SK-N-SH (cell line): ENCODE results near the gene STON1. TPM values are rescaled to one million over a fixed set of nuclear protein-coding genes. Genes with fewer than 3 reads are reported as not detected.

Experiments used
- CTCF ChIA-PET: fragments of 300-600, 350-600 bp; formaldehyde crosslinking; extraction: SDS; loops from one replicate; lab custom pipeline; 2021; lab: Yijun Ruan, JAX
- POLR2A ChIA-PET: fragments of 350-600 bp; sonication (Branson Sonifier 250); formaldehyde crosslinking; extraction: SDS; loops from one replicate; lab custom pipeline; 2020; ENCODE audit warnings: antibody characterized with exemption, inconsistent platforms; lab: Yijun Ruan, JAX
- DNase-seq: peaks from one replicate; pipeline ENCODE4 v3.0.0; 2012
- H2AFZ ChIP-seq: fragments of 200-600 bp; sonication (generic); 2 replicates; pipeline ENCODE4 v1.8.1; 2016; ENCODE audit warnings: antibody characterized with exemption, mild to moderate bottlenecking, low read depth
- H3F3A ChIP-seq: fragments of 200-600 bp; sonication (generic); replicated peaks from 2 replicates; pipeline ENCODE3; 2016; ENCODE audit warnings: antibody characterized with exemption, mild to moderate bottlenecking; ENCODE audit not compliant: insufficient read depth
- H3K27ac ChIP-seq, 2 experiments: fragments of 200-500 bp in 1 of 2; fragments of 200-600 bp in 1 of 2; sonication (Bioruptor generic) in 1 of 2; sonication (generic), shearing (Covaris generic) in 1 of 2; 2 replicates each; pipeline versions ENCODE4 v1.5.1 to v1.6.1; 2014 to 2016; ENCODE audit warnings: low read depth in 2 of 2, inconsistent platforms in 1 of 2, low read length in 1 of 2, mild to moderate bottlenecking in 1 of 2, mixed read lengths in 1 of 2
- H3K27me3 ChIP-seq: fragments of 200-600 bp; sonication (generic), shearing (Covaris generic); 2 replicates; pipeline ENCODE4 v1.6.1; 2016; ENCODE audit warnings: mixed run types; ENCODE audit not compliant: insufficient read depth
- H3K36me3 ChIP-seq, 2 experiments: fragments of 200-500 bp in 1 of 2; fragments of 200-600 bp in 1 of 2; sonication (Bioruptor generic) in 1 of 2; sonication (generic) in 1 of 2; replicated peaks in 1 of 2; 2 replicates each; pipeline versions ENCODE3 to v1.5.1; 2014 to 2016; ENCODE audit warnings: low read length in 1 of 2, mild to moderate bottlenecking in 1 of 2; ENCODE audit not compliant: insufficient read depth in 2 of 2, control insufficient read depth in 1 of 2
- H3K4me1 ChIP-seq, 2 experiments: fragments of 200-500 bp in 1 of 2; fragments of 200-600 bp in 1 of 2; sonication (Bioruptor generic) in 1 of 2; sonication (generic), shearing (Covaris generic) in 1 of 2; 2 replicates each; pipeline versions ENCODE4 v1.5.1 to v1.6.1; 2014 to 2016; ENCODE audit warnings: low read depth in 1 of 2, low read length in 1 of 2, mixed run types in 1 of 2; ENCODE audit not compliant: insufficient read depth in 2 of 2, control insufficient read depth in 1 of 2
- H3K4me2 ChIP-seq: fragments of 200-600 bp; sonication (generic), shearing (Covaris generic); 2 replicates; pipeline ENCODE4 v1.6.1; 2017; ENCODE audit warnings: mixed run types
- H3K4me3 ChIP-seq, 2 experiments: fragments of 200-500 bp in 1 of 2; fragments of 200-600 bp in 1 of 2; sonication (Bioruptor generic) in 1 of 2; sonication (generic), shearing (Covaris generic) in 1 of 2; 2 replicates each; pipeline versions ENCODE4 v1.5.1 to v1.8.1; 2014 to 2016; ENCODE audit warnings: low read depth in 2 of 2, inconsistent platforms in 1 of 2, low read length in 1 of 2, mild to moderate bottlenecking in 1 of 2, mixed read lengths in 1 of 2, moderate library complexity in 1 of 2
- H3K79me2 ChIP-seq: fragments of 200-600 bp; sonication (generic); 2 replicates; pipeline ENCODE4 v1.8.1; 2017; ENCODE audit warnings: mild to moderate bottlenecking; ENCODE audit not compliant: insufficient read depth
- H3K9ac ChIP-seq: fragments of 200-600 bp; sonication (generic); 2 replicates; pipeline ENCODE4 v1.6.1; 2017; ENCODE audit warnings: mixed run types
- H3K9me2 ChIP-seq: fragments of 200-600 bp; sonication (generic); 2 replicates; pipeline ENCODE4 v1.6.1; 2017; ENCODE audit warnings: mixed run types
- H3K9me3 ChIP-seq: fragments of 200-600 bp; sonication (generic); 2 replicates; pipeline ENCODE4 v1.6.1; 2017; ENCODE audit warnings: mixed run types, mild to moderate bottlenecking, moderate library complexity
- H4K20me1 ChIP-seq: fragments of 200-600 bp; sonication (generic); 2 replicates; pipeline ENCODE4 v1.6.1; 2017; ENCODE audit warnings: mild to moderate bottlenecking, mixed run types; ENCODE audit not compliant: insufficient read depth
- ELF1 ChIP-seq: IDR thresholded peaks from 2 replicates; pipeline ENCODE4 v1.4.0; 2012
- EZH2phosphoT487 ChIP-seq: fragments of 200-600 bp; sonication (generic); IDR thresholded peaks from 2 replicates; pipeline ENCODE4 v1.6.1; 2017; ENCODE audit warnings: low read depth, mixed run types, mild to moderate bottlenecking, antibody characterized with exemption, moderate library complexity, borderline replicate concordance
- GABPA ChIP-seq: IDR thresholded peaks from 2 replicates; pipeline ENCODE4 v1.4.0; 2012; ENCODE audit warnings: low read depth, mild to moderate bottlenecking
- JUND ChIP-seq: IDR thresholded peaks from 2 replicates; pipeline ENCODE4 v1.4.0; 2012
- NFIC ChIP-seq: IDR thresholded peaks from 2 replicates; pipeline ENCODE4 v1.4.0; 2012; ENCODE audit warnings: borderline replicate concordance
- NRF1 ChIP-seq: IDR thresholded peaks from 2 replicates; pipeline ENCODE4 v1.6.1; 2012; ENCODE audit warnings: low read depth, mild to moderate bottlenecking, low read length
- RAD21 ChIP-seq: IDR thresholded peaks from 2 replicates; pipeline ENCODE4 v1.6.1; 2012; ENCODE audit warnings: mild to moderate bottlenecking, low read length
- RFX5 ChIP-seq: IDR thresholded peaks from 2 replicates; pipeline ENCODE4 v1.6.1; 2012; ENCODE audit warnings: mild to moderate bottlenecking, improper control_type of control experiment, low read length
- TEAD4 ChIP-seq: IDR thresholded peaks from 2 replicates; pipeline ENCODE4 v1.4.0; 2012; ENCODE audit warnings: mild to moderate bottlenecking, borderline replicate concordance; ENCODE audit not compliant: insufficient read depth
- WGBS: methylation state at CpG from one replicate; pipeline ENCODE4 v1.1.6; 2017; ENCODE audit warnings: low lambda C conversion rate; 5-methylcytosine and 5-hydroxymethylcytosine counted together
- polyA plus RNA-seq, 3 experiments: library from polyadenylated mRNA; depleted of rRNA; stranded (reverse); fragments of >200 nt; gene quantifications; 2 replicates each; pipeline ENCODE4 v1.2.3, GENCODE V29; 2012
- TF ChIP-seq, protein P1 (sequence below): IDR thresholded peaks from 2 replicates; pipeline ENCODE4 v1.4.0; 2012; ENCODE audit warnings: low read depth, borderline replicate concordance

Gene STON1
- polyA plus RNA-seq, 1 of the 3 experiments (the other 2 are of a cell fraction), result 4.2 TPM

DNA sequence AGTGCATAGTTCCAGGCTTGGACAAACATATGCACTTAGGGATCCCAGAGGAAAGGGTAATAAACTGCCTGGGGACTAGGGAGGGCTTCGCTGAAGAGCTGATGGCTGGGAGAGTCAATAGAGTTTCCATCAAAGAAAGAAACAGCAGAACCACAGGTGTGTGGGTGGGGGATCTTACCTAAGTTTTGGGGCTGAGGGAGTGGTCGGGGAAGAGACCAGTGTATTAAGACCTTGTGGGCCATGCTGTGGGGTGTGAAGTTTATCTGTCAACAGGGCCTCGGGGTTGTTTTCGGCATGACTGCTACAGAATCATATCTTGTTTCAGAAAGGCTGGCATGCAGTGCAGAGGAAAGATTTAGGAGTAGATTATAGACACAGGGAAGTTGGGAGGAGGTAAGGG is 56.5 kb downstream of the STON1 start:
- no peaks in the 10 kb centered on the region for H3K4me1 ChIP-seq
- H3K9me2 ChIP-seq, result no peaks in the 10 kb centered on the region
- H3K4me2 ChIP-seq, result no peak overlapping the region
- TF ChIP-seq RFX5 (no peak), RAD21 (no peak), ELF1 (no peak), GABPA (no peak), EZH2phosphoT487 (no peak)
- TF ChIP-seq, protein P1, sequence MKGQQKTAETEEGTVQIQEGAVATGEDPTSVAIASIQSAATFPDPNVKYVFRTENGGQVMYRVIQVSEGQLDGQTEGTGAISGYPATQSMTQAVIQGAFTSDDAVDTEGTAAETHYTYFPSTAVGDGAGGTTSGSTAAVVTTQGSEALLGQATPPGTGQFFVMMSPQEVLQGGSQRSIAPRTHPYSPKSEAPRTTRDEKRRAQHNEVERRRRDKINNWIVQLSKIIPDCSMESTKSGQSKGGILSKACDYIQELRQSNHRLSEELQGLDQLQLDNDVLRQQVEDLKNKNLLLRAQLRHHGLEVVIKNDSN, result no peak
- H4K20me1 ChIP-seq, result no peaks in the 10 kb centered on the region
- H3K36me3 ChIP-seq, result no peaks in the 10 kb centered on the region
- no peak overlapping the region for H3K4me3 ChIP-seq
- WGBS, result 52% methylated on average over 4 of the region's 4 CpGs
- ChIA-PET POLR2A (no interaction called here), CTCF (no interaction called here)
- H3F3A ChIP-seq, result no peaks in the 10 kb centered on the region
- H3K79me2 ChIP-seq, result no peaks in the 10 kb centered on the region
- no peaks in the 10 kb centered on the region for H3K27me3 ChIP-seq
- no peak overlapping the region for H3K9ac ChIP-seq
- H3K27ac ChIP-seq, result no peak overlapping the region
- no peak overlapping the region for H2AFZ ChIP-seq
- no peak for DNase-seq
- H3K9me3 ChIP-seq, result no peaks in the 10 kb centered on the region

DNA sequence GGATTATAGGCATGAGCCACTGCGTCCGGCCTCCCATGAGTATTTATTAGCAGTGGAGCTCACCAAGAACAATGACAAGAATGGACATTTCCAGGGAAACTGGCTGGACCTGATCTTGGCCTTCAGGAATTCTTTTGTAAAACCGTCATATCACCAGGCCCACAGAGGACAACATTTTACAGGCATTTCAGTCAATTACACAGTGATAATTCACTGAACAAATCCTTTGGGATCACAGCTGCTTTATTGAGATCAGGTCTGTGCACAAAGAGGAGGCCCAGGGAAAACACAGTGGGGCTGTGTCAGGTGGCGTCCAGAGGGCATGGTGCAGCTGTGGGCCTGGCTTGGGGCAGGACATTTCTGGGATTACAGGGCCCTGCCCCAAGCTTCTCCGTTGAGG is 57.6 kb downstream of the STON1 start:
- CTCF ChIA-PET, result interaction anchor here (2.9 kb wide), 1 partner anchor 117 kb away, joined by 16 read pairs; no protein-coding TSS in a partner anchor
- Histone ChIP-seq H3K4me3 (no peak overlapping the region), H4K20me1 (no peaks in the 10 kb centered on the region), H3K79me2 (no peaks in the 10 kb centered on the region), H3K9me3 (no peaks in the 10 kb centered on the region), H3K27ac (no peak overlapping the region), H3K27me3 (no peaks in the 10 kb centered on the region), H2AFZ (no peak overlapping the region), H3K9ac (no peak overlapping the region), H3K4me2 (no peak overlapping the region), H3F3A (no peaks in the 10 kb centered on the region), H3K36me3 (no peaks in the 10 kb centered on the region), H3K4me1 (no peaks in the 10 kb centered on the region), H3K9me2 (no peaks in the 10 kb centered on the region)
- 86% methylated on average over 5 of the region's 5 CpGs for WGBS
- no peak for DNase-seq
- no peak for TF ChIP-seq JUND
- TF ChIP-seq NFIC, result no peak
- no peak for TF ChIP-seq NRF1
- POLR2A ChIA-PET, result no interaction called here

DNA sequence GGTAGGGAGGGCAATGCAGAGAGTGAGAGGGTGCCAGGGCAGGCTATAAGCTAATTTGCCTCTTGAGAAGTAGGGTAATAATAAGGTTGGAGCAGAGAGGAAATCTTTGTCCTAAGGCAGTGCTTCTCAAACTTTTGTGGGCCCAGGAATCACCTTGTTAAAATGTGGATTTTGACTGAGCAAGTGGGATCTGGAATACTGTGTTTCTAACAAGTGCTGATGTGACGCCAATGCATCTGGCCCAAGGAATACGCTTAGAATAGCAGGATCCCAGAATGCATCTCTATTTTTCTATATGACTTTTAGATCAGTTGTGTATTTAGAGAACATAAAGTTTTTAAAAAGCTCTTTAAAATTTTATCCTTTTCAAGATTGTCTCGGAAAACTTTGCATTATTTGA is 58.0 kb downstream of the STON1 start:
- Histone ChIP-seq H3K27me3 (no peaks in the 10 kb centered on the region), H4K20me1 (no peaks in the 10 kb centered on the region)
- TF ChIP-seq EZH2phosphoT487 (no peak), TEAD4 (no peak), GABPA (no peak)
- TF ChIP-seq, all 33 proteins: peak for 0
- no peak overlapping the region for H3K27ac ChIP-seq
- no peak for DNase-seq
- H3K9ac ChIP-seq, result no peak overlapping the region
- no peaks in the 10 kb centered on the region for H3K36me3 ChIP-seq
- H3K9me2 ChIP-seq, result no peaks in the 10 kb centered on the region
- no peak overlapping the region for H3K4me3 ChIP-seq
- no peaks in the 10 kb centered on the region for H3K4me1 ChIP-seq
- 85% methylated on average over 3 of the region's 3 CpGs for WGBS
- H3F3A ChIP-seq, result no peaks in the 10 kb centered on the region
- POLR2A ChIA-PET, result no interaction called here
- no peak overlapping the region for H3K4me2 ChIP-seq
- no peaks in the 10 kb centered on the region for H3K9me3 ChIP-seq
- CTCF ChIA-PET, result interaction anchor here (0.9 to 2.9 kb wide), 11 partner anchors 10 to 483 kb away, joined by 3 to 16 read pairs (median 4); no protein-coding TSS in a partner anchor
- H3K79me2 ChIP-seq, result no peaks in the 10 kb centered on the region
- H2AFZ ChIP-seq, result no peak overlapping the region
